HG02852 (cell line): ENCODE data around the gene EFHC1.
"Not testable (repeated sequence)": the region's sequence is repeated elsewhere in the genome, so short reads cannot be mapped to it uniquely, and the experiment has no call there.

Source experiments
- ATAC-seq: cut with Tn5 transposase; IDR thresholded peaks from one replicate; pipeline ENCODE4 v1.9.1; 2021; ENCODE audit warnings: mild to moderate bottlenecking, moderate library complexity; ENCODE audit not compliant: unreplicated experiment

EFHC1 gene

DNA sequence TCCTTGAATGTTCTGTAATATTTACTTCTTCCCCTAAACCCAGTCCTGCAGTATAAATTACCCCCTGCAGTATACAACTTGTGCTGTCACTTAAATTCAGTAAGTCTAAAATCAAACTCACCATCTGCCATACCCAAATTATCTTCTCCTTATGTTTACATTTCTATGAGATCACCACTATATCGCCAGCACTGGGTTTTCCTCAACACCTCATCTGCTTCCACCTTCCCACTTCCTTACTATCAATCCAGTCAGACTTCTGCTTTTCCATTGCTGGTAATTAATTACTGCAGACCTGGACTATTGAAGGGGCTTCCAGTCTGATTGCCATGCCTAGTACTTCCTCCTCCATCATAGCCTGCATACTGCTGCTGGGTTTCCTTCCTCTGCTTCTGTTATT lies 15.2 kb downstream of the EFHC1 start:
- ATAC-seq = no peak

DNA sequence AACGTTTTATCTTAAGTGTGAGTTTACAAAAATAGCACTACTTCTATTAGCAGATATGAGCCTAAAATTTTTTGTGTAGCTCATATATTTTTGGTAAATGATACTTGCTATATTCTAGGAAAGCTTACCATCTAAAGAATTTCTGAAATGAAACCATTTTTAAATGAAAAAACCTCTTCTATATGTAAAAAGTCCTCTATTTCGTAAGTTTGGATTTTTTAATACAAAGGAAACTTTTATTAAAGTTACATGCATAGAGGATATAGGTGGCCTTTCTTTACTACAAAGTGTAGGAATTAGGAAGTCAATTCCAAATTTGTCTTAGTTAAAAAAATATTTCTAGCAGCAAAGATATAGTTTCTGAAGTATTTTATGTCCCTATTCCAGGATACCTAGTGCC lies 18.8 kb downstream of the EFHC1 start:
- no peak for ATAC-seq

DNA sequence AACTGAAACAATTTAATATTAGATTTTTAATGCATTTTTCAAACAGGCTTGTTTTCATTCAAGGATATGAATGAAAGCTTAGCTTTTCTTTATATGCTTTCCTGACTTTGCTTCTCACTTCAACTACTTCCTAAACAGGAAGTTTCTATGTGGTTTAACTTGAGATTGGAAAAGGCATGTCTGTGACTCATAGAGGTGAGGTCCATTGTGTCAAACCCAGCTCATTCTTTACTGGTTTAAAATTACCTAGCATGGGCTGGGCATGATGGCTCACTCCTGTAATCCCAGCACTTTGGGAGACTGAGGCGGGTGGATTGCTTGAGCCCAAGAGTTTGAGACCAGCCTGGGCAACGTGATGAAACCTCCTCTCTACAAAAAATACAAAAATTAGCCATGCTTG lies 34.4 kb downstream of the EFHC1 start:
- ATAC-seq = no peak

DNA sequence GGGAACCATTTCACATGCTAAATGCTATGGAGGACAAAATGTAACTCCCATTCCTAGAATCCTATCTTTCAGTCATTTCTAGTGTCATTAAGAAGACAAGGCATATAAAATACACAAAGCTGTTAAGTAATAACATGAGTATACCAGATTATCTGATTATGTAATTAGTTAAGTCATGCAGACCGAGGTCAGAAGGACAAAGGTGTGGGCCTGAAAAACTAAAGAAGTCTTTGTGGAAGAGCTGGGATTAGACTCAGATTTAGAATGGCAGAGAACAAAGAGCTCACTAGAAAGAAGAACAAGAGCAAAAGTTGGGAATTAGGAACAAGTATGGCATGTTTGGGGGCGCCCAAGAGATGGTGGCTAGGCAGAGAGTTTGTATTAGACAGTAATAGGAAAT lies 37.0 kb downstream of the EFHC1 start:
- ATAC-seq = no peak

DNA sequence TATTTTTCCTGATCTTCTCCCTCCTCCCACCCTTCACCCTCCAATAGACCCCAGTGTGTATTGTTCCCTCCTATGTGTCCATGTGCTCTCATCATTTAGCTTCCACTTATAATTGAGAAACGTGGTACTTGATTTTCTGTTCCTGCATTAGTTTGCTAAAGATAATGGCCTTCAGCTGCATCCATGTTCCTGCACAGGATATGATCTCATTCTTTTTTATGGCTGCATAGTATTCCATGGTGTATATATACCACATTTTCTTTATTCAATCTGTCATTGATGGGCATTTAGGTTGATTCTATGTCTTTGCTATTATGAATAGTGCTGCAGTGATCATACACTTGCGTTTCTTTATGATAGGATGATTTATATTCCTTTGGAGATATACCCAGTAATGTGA lies 41.1 kb downstream of the EFHC1 start:
- not testable (repeated sequence) for ATAC-seq

DNA sequence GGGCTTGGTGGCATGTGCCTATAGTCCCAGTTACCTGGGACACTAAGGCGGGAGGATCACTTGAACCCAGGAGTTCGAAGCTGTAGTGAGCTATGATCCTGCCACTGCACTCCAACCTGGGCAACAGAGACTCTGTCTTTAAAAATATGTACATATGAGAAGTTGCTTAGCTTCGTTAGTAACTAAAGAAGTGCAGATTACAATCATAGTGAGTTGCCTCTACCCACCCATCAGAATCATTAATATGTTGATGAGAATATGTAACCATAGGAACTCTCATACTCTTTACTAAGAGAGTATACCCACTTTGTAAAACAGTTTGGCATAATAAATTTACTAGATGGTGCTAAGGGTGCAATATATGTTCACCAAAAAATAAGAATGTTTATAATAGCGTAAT lies 54.0 kb downstream of the EFHC1 start:
- ATAC-seq = no peak

DNA sequence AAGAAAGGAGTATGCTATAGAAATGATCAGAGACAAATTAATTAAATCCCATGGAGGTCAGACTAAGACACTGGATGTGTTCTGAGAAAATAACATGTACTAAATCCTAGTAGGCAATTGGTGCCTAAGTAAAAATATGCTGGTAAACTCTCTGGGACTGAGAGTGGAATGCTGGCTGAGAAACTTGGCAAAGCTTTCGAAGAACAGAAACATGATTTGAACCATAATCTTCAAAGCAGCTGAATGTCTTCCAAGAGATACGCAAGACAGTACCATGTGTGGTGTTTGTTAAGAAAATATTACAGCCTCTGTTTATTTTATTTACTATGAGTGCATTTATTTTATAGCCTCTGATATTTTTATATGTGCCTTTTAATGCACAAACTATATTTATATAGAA lies 55.2 kb downstream of the EFHC1 start:
- ATAC-seq = no peak

DNA sequence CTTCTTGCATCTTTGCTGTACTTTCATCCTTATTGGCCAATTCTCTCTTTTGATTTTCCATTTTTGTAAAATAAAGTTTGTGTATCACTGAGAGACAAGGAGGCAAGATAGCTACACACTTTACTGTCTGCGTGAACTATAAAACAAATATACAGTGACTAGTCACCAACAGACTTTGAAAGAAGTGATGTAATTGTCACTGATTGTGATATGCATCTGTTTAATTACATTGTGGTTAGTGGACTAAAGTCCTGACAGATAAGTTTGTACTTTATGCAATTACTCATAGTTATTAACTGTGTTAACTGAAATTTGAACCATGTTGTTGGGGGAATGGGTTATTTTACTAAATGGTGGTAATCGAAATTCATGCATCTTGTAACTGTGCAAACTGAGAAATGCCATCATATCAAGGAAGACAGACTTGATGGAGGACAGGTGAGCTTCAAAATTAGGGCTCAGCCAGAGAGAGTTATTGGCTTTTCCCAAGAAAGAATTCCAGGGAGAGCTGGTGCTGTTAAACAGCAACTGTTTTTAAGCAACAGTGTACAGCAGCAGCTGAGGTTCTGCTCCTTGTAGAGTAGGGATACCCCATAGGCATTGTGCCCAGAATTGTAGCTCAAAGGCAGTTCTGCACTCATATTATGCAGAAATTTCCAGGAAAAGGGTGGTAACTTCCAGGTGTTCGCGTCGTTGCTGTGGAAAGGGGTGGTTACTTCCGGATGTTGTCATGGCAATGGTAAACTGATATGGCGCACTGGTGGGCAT lies 62.9 kb downstream of the EFHC1 start:
- ATAC-seq = no peak

DNA sequence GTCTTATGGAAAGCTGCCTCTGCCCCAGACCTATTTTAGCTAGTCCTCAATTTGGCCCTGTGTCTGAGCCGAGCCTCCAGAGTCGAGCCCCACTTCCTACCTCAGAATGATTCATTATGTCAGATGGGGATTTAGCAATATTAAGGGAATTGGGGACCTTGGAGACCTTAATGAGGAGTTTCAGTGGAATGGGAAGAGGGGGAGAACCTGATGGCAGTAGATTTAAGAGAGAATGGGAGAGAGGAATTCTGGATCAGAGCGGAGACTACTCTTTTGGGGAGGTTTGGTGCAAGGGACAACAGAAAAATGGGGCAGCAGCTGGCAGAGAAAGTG lies 63.5 kb downstream of the EFHC1 start:
- no peak for ATAC-seq

DNA sequence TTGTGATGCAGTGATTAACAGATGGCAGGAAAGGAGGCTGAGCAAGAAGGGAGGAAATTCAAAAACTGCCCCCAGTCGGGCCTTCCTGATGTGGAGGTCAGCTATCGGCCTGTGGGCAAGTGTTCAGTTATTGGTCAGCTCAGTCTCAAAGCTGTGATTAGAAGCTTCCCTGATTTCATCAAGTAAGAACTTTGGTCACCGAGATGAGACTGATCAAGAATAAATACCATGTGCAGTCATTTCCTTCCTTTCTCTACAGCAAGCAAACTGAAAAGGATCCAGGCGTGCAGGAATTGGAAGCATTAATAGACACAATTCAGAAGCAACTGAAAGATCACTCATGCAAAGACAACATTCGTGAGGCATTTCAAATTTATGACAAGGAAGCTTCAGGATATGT lies 69.7 kb downstream of the EFHC1 start:
- ATAC-seq = no peak

DNA sequence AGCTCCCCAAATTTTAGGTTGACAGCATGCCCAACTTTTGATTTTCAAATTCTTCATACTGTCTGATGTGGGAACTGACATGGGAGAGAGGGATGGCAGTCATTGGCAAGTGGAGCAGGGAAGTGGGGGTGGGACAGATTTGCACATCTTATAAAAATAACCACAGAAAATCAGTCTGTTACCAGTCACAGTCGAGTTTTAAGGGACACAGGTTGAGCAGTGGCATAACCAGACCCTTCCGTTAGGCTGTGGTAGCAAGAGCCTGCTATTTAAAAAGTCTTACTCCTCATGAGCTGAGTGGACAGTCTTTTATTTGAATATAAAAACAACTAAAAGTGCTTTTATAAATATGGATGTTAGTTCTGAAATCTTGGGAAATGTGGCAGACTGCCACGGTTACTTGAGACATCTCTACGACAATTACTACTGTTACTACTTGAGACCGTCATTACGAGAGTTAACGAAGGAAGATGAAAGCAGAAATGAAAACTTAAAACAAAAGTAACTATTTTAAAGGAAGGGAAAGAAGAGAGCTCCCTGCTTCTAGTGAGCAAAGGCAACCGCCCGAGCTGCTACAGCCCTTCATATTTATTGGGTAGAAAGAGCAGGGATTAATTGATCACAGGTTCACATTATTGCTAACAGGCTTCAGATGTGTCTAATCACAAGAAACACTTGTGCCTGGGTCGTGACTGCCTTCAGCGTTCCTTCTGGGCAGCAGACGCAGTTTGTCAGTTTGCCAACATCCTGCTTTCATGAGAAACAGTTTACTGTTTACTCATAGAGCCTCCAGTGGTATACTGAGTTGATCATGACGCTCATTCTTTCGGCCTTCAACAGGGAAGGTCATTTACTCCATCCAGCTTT lies 71.3 kb downstream of the EFHC1 start:
- peak; percentile 63 for ATAC-seq

DNA sequence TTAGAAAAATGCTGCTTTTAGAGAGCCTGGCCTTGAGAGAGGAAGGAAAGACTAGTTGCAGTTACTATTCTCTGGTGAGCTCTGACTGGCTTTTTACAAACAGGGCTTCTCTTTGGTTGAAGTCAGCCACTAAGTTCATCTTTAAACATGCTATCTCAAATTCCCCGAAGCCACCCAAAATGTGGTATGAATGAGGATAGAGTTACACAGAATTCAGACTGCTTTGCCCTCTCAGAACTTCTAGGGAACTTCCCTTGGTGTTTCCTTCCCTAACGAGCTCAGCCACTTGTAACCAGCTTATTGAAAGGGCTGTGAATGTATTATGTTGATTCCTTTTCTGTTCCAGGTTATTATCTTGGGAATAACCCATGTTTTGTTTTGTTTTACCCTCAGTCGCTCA lies 73.5 kb downstream of the EFHC1 start:
- no peak for ATAC-seq

DNA sequence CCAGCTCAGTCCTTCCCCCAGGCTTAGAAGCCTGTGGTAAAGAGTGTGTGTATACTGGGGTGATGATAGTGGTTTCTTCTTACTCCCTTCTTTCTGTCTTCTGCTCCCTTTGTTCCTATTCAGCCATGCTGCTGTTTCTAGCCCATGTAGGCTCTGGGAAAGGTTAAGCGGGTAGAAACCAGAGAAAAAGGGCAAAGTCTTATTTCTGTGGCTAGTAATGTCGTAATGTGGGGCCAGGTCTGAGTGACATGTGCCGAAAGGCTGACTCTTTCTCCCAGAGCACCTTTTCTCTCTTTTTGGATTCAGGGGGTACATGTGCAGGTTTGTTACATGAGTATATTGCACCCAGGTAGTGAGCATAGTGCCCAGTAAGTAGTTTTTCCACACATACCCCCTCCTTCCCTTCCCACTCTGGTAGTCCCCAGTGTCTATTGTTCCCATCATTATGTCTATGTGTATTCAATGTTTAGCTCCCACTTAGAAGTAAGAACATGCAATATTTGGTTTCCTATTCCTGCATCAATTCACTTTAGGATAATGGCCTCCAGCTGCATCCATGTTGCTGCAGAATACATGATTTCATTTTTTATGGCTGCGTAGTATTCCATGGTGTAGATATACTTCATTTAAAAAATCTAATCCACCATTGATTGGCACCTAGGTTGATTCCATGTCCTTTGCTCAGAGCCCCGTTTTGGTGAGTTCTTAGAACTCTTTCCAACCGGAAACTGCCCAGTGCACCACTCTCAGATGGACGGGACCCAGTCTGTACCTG lies 74.3 kb downstream of the EFHC1 start:
- ATAC-seq = no peak

DNA sequence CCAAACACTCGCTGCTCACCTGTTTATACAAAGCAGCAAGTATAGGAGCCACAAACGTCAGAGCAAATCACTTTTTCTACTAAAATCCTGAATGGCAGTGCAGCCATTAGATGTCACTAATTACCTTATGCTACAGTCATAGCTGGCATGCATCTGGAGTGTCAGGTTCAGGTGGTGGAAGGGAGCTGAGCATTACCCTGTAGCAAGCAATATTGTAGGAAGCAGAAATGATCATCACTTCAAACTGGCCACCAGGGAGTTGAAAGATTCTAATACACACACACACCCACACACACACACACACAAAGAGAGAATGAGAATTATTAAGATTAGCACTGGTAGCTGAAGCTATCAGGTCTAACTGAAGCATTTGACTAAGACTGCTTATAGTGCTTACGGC lies 75.8 kb downstream of the EFHC1 start:
- no peak for ATAC-seq

DNA sequence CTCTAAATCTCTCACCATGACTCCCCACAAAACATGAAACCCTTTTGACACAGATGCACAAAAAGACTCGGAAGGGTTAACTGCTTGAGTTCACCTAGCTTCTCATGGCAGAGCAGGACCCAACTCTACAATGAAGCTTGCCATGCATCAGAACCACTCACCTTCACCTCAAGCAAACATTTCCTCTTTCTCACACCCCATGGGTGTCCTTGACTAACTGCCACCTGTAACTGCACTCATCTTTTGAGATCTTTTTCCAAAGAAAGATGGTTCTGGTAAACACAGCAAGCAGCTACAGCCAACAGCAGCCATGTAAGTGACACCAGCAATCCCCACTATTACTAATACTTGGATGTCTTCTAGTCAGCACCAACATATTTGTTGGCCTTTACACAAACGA lies 76.5 kb downstream of the EFHC1 start:
- no peak for ATAC-seq

DNA sequence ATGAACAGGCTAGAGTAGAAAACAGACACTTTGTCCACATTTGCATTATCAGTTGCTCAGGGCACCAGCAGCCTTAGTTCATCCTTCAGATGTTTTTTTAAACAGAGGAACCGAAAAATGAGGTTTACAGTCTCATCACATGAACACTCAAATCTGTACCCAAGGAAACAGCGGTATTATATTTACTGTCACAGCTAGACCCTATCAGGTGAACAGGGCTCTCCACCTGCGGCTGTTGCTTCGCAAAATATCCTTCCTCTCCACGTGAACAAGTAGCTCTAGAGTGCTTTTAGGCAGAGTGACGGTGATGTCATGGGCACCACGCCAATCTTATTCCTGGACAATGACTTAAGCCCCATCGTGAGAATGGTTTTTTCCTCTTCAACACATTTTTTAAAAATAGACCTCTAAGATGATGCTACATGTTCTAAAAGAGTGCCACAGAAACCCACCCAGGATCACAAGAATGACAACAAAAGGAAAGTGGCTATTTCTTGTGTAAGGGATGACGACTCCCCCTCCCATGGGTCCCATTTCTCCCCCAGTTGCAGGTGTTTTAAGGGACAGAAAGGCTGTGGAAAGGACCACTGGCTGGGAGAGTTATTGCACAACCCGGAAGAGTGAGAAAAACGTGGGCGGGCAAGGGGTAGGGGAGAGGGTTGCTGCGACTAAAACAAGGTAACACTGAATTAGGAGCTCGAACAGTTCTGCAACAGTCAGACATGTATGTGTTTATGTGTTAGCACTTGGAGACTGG lies 77.7 kb downstream of the EFHC1 start:
- peak; percentile 77 for ATAC-seq

DNA sequence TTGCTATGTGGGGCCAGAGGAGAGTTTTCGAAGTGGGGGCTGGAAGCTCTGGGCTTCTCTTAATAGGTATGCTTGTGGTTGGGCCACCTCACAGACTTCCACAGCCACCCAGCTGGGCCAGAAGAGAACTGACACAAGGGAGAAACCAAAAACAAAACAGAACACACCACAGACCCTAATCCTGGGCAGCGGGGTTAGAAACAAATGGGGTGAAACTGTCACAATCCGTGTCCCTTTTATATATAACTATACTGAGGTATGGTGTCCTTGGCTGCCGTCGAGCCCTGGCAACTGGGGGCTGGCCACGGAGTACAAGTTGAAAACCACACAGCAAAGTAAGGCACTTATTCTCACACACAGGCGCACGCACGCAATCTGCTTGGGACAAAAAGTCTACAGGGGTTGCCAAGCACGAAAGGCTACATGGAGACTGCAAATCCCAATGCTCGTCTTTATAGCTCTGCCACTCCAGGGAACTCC lies 78.4 kb downstream of the EFHC1 start:
- ATAC-seq = peak; percentile 52

DNA sequence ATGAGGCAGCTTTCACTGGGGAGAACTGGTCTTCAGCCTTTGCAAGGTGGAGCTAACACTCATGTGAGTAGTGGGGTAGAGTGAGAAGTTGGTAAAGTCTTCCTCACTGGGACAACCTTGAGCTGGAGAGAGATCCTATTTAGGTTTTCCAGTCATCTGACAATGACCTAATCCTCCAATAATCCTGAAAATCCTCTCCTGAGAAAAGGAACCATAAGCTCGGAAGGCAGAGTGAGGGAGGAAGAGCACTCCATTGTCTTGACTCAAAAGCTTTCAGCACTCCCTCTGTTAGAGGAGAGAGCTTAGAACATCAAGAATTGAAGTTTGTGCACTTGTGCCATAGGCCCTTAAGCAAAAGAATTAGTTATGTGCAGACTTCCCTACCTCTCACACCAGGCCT lies 78.9 kb downstream of the EFHC1 start:
- ATAC-seq = no peak

DNA sequence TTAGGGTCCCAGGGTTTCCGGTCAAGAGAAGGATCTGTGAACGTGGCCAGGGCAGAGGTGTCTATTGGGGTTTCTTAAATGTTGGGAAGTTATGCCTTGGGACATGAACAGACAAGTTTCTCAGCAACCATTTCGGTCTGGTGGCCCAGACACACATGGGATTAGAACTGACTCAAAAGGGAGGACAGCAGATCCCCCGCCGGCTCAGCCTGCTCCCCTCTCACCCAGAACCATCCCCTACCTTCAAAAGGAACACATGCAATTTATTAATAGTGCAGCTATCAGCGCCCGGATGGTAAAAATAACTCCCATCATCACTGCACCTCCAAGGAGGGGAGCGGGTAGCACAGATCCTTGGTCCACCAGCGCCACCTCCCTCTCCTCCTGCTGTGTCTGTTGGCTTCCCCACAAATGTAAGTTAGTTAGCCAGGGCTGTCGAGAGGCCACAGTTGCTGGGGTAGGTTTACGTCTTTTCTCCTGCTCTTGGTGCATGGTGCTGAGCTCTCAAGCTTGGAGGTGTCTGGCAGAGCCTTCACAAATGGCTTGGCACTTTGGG lies 79.6 kb downstream of the EFHC1 start:
- no peak for ATAC-seq
